Stomach (tissue), 4 donors: Measurements from ENCODE around the gene PTPN14.

ENCODE experiments used
- EP300 ChIP-seq: sonication (generic); formaldehyde crosslinking; IDR thresholded peaks from one replicate; pipeline ENCODE4 v1.6.1; 2017; ENCODE audit warnings: antibody characterized with exemption
- POLR2A ChIP-seq, 4 donors: fragments of 450-650 bp; IDR thresholded peaks; one replicate each; pipeline ENCODE4 v1.6.1; 2016; ENCODE audit warnings: antibody characterized with exemption in 4 of 4, control low read depth in 2 of 4, mild to moderate bottlenecking in 1 of 4, moderate library complexity in 1 of 4
- POLR2AphosphoS5 ChIP-seq, 3 donors: sonication (generic); formaldehyde crosslinking; IDR thresholded peaks; one replicate each; pipeline ENCODE4 v1.6.1; 2016; ENCODE audit warnings: antibody characterized with exemption in 3 of 3
- TF ChIP-seq, protein P1 (sequence below), 7 experiments: fragments of 450-650 bp in 4 of 7; fragments of 200-600 bp in 3 of 7; sonication (generic) in 3 of 7; IDR thresholded peaks; one replicate each; pipeline ENCODE4 v1.5.1; 2016 to 2019; ENCODE audit warnings: antibody characterized with exemption in 7 of 7, control low read depth in 2 of 7, mild to moderate bottlenecking in 1 of 7

DNA sequence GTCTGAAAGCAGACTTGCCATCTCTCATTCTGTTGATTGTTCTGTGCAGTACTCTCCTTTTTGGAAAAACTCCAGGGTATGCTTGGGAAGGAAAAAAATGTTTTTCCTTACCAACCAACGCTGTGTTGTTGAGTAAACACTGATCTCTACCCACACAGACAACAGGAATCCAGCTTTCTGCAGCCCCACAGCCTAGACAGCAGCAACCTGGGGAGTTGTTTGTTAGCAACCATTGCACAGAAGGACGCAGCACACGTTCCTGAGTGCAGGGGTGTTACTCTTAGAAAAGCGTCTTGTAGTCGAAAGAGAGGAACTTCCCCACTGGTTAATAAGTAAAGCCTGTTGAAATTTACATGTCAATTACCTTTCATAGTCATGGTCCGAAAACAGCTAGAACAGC, 213.9 kb downstream of the PTPN14 start:
- TF ChIP-seq, protein P1, sequence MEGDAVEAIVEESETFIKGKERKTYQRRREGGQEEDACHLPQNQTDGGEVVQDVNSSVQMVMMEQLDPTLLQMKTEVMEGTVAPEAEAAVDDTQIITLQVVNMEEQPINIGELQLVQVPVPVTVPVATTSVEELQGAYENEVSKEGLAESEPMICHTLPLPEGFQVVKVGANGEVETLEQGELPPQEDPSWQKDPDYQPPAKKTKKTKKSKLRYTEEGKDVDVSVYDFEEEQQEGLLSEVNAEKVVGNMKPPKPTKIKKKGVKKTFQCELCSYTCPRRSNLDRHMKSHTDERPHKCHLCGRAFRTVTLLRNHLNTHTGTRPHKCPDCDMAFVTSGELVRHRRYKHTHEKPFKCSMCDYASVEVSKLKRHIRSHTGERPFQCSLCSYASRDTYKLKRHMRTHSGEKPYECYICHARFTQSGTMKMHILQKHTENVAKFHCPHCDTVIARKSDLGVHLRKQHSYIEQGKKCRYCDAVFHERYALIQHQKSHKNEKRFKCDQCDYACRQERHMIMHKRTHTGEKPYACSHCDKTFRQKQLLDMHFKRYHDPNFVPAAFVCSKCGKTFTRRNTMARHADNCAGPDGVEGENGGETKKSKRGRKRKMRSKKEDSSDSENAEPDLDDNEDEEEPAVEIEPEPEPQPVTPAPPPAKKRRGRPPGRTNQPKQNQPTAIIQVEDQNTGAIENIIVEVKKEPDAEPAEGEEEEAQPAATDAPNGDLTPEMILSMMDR (IDR thresholded peaks at IDR 0.05) = no peak
- TF ChIP-seq EP300 = no peak
- TF ChIP-seq POLR2AphosphoS5 (IDR thresholded peaks at IDR 0.05) = no peak
- no peak for TF ChIP-seq POLR2A (IDR thresholded peaks at IDR 0.05)
